Measurements from ENCODE around the gene PCDHA7.
A peak's percentile ranks its signal among the peaks of the same experiment; 100 is the strongest.
"Not testable (repeated sequence)": the region's sequence is repeated elsewhere in the genome, so short reads cannot be mapped to it uniquely, and the experiment has no call there.

The PCDHA7 gene

GRCh38 chr5:140833993-140834392, at the start of gene PCDHA7:
Gene PCDHA7 (plus strand): TSS chr5:140834269. CDS start chr5:140834384, 115 bp downstream.
- DNase-seq = no peak

GRCh38 chr5:140785905-140786686, 48.0 kb upstream of the PCDHA7 start, which contains the start of gene PCDHA1:
Gene PCDHA1 (plus strand): TSS chr5:140786140.
- DNase-seq = peak; percentile 63

GRCh38 chr5:140787422-140787821, 46.6 kb upstream of the PCDHA7 start:
- not testable (repeated sequence) for DNase-seq

GRCh38 chr5:140787849-140788504, 46.1 kb upstream of the PCDHA7 start:
- not testable (repeated sequence) for DNase-seq

GRCh38 chr5:140791089-140791488, 43.0 kb upstream of the PCDHA7 start:
- DNase-seq = no peak

GRCh38 chr5:140794595-140795258, 39.3 kb upstream of the PCDHA7 start, which contains the start of gene PCDHA2:
Gene PCDHA2 (plus strand): TSS chr5:140794852.
- no peak for DNase-seq

- DNase-seq = peak; percentile 36
These were observed 38.8 kb upstream of the PCDHA7 start for GRCh38 chr5:140795259-140795641.

GRCh38 chr5:140796072-140796717, 37.9 kb upstream of the PCDHA7 start:
- DNase-seq = not testable (repeated sequence)

- no peak for DNase-seq
These were observed 37.4 kb upstream of the PCDHA7 start for GRCh38 chr5:140796718-140797095.

GRCh38 chr5:140800816-140801493, 33.1 kb upstream of the PCDHA7 start, which contains the start of gene PCDHA3:
Gene PCDHA3 (plus strand): TSS chr5:140801057.
- DNase-seq = no peak

- no peak for DNase-seq
These were observed 32.6 kb upstream of the PCDHA7 start for GRCh38 chr5:140801494-140801841.

- not testable (repeated sequence) for DNase-seq
These were observed 31.7 kb upstream of the PCDHA7 start for GRCh38 chr5:140802381-140802780.

GRCh38 chr5:140802781-140803271, 31.2 kb upstream of the PCDHA7 start:
- DNase-seq = no peak

- no peak for DNase-seq
These were observed 27.0 kb upstream of the PCDHA7 start, which contains the start of gene PCDHA4 for GRCh38 chr5:140806834-140807775. Gene PCDHA4 (plus strand): TSS chr5:140807068.

- DNase-seq = not testable (repeated sequence)
These were observed 25.7 kb upstream of the PCDHA7 start for GRCh38 chr5:140808241-140808888.

GRCh38 chr5:140808889-140809291, 25.2 kb upstream of the PCDHA7 start:
- DNase-seq = no peak

GRCh38 chr5:140821375-140822280, 12.4 kb upstream of the PCDHA7 start, which contains the start of gene PCDHA5:
Gene PCDHA5 (plus strand): TSS chr5:140821613.
- DNase-seq = peak; percentile 46

GRCh38 chr5:140822281-140822629, 11.8 kb upstream of the PCDHA7 start:
- no peak for DNase-seq

- DNase-seq = not testable (repeated sequence)
These were observed 11.1 kb upstream of the PCDHA7 start for GRCh38 chr5:140822969-140823368.
